OCI-LY7 (cell line): ENCODE data around the gene NAPB. TPM values are rescaled to one million over a fixed set of nuclear protein-coding genes. Genes with fewer than 3 reads are reported as not detected.

Experiments
- BruUV-seq: library from RNA; stranded (reverse); fragments of 400-500 nt; replicated peaks from 2 replicates; lab custom pipeline; 2021; lab: Mats Ljungman, UMichigan
- CTCF ChIA-PET: fragments of 300-600 bp; sonication (Branson Sonifier 250); formaldehyde crosslinking; loops from one replicate; lab custom pipeline; 2022; ENCODE audit warnings: antibody characterized with exemption; ENCODE audit not compliant: unreplicated experiment; lab: Charles Lee
- POLR2A ChIA-PET: fragments of 300-600 bp; sonication (Branson Sonifier 250); formaldehyde crosslinking; loops from one replicate; lab custom pipeline; 2022; ENCODE audit warnings: antibody characterized with exemption; lab: Charles Lee
- DNase-seq: peaks from one replicate; pipeline ENCODE4 v3.0.0-alpha.2; 2015; ENCODE audit warnings: low spot score
- H2AFZ ChIP-seq: fragments of 200-600 bp; sonication (generic), shearing (Covaris generic); 2 replicates; pipeline ENCODE4 v1.6.1; 2014; ENCODE audit warnings: mild to moderate bottlenecking, antibody characterized with exemption, low read length, moderate library complexity
- H3K27ac ChIP-seq: fragments of 200-600 bp; sonication (generic); 2 replicates; pipeline ENCODE4 v1.5.1; 2014; ENCODE audit warnings: mixed run types, low read depth, mild to moderate bottlenecking, moderate library complexity, low read length, inconsistent platforms; ENCODE audit not compliant: poor library complexity, severe bottlenecking
- H3K36me3 ChIP-seq: fragments of 200-600 bp; sonication (generic); 2 replicates; pipeline ENCODE4 v1.6.1; 2014; ENCODE audit warnings: mild to moderate bottlenecking, antibody characterized with exemption, low read length, moderate library complexity, mixed read lengths; ENCODE audit not compliant: insufficient read depth
- H3K4me1 ChIP-seq: fragments of 200-600 bp; sonication (generic); 2 replicates; pipeline ENCODE4 v1.5.1; 2014; ENCODE audit warnings: mild to moderate bottlenecking, low read length; ENCODE audit not compliant: insufficient read depth, poor library complexity, severe bottlenecking
- H3K4me2 ChIP-seq: fragments of 200-600 bp; sonication (generic); 2 replicates; pipeline ENCODE4 v1.6.1; 2014; ENCODE audit warnings: mild to moderate bottlenecking, low read length
- H3K4me3 ChIP-seq: fragments of 200-600 bp; sonication (generic); 2 replicates; pipeline ENCODE4 v1.5.1; 2014; ENCODE audit warnings: mild to moderate bottlenecking, low read depth, low read length; ENCODE audit not compliant: poor library complexity, severe bottlenecking
- H3K79me2 ChIP-seq: fragments of 200-600 bp; sonication (generic); 2 replicates; pipeline ENCODE4 v1.6.1; 2016; ENCODE audit warnings: low read depth, mild to moderate bottlenecking, low read length, moderate library complexity, mixed read lengths; ENCODE audit not compliant: insufficient read depth
- H3K9me2 ChIP-seq: fragments of 200-600 bp; sonication (generic); 2 replicates; pipeline ENCODE4 v1.6.1; 2016; ENCODE audit warnings: mild to moderate bottlenecking, low read length, mixed read lengths; ENCODE audit not compliant: insufficient read depth
- H3K9me3 ChIP-seq: fragments of 200-600 bp; sonication (generic); 2 replicates; pipeline ENCODE4 v1.6.1; 2014; ENCODE audit warnings: mild to moderate bottlenecking, mixed run types, low read length, mixed read lengths
- H4K20me1 ChIP-seq: fragments of 200-600 bp; sonication (generic); 2 replicates; pipeline ENCODE4 v1.6.1; 2014; ENCODE audit warnings: mild to moderate bottlenecking, antibody characterized with exemption, low read length, moderate library complexity, mixed read lengths; ENCODE audit not compliant: insufficient read depth
- CTCF ChIP-seq: fragments of 200-600 bp; sonication (generic); conservative IDR thresholded peaks from 2 replicates; pipeline ENCODE4 v1.5.1; 2014; ENCODE audit warnings: mild to moderate bottlenecking, antibody characterized with exemption, low read length, moderate library complexity, mixed read lengths
- EZH2phosphoT487 ChIP-seq: fragments of 200-600 bp; sonication (generic); IDR thresholded peaks from 2 replicates; pipeline ENCODE4 v1.6.1; 2018; ENCODE audit warnings: low read depth, borderline replicate concordance, mild to moderate bottlenecking, mixed run types, antibody characterized with exemption, low read length, moderate library complexity, mixed read lengths
- intact Hi-C: fragments of 100-400 bp; cut with micrococcal nuclease; formaldehyde crosslinking; loops from one replicate; pipeline ENCODE4 v1.10.0; 2022; ENCODE audit not compliant: unreplicated experiment
- total RNA-seq, 2 experiments: library from RNA; depleted of rRNA in 1 of 2; stranded (reverse); fragments of >200 nt in 1 of 2; shearing (Covaris generic) in 1 of 2; gene quantifications; 2 replicates each; pipeline ENCODE4 v1.2.3, GENCODE V29; 2014 to 2022

Gene NAPB
- total RNA-seq, 2 experiments from 2014 or later, result 9.3 to 12.1 TPM

- no peak for DNase-seq
- TF ChIP-seq EZH2phosphoT487 (no peak), CTCF (no peak)
- H3K4me3 ChIP-seq, result no peak overlapping the region
- H3K9me3 ChIP-seq, result no peaks in the 10 kb centered on the region
- no peaks in the 10 kb centered on the region for H3K9me2 ChIP-seq
- no peak overlapping the region for H2AFZ ChIP-seq
- H3K4me1 ChIP-seq, result peaks cover 8% of the 10 kb centered on the region
- intact Hi-C loops, result no loop called here
- no peaks in the 10 kb centered on the region for H3K79me2 ChIP-seq
- POLR2A ChIA-PET, result no interaction called here
- no peaks in the 10 kb centered on the region for H4K20me1 ChIP-seq
- CTCF ChIA-PET, result no interaction called here
- H3K27ac ChIP-seq, result no peak overlapping the region
- H3K36me3 ChIP-seq, result no peaks in the 10 kb centered on the region
- no TSS peak for BruUV-seq
- no peak overlapping the region for H3K4me2 ChIP-seq
These were observed 87.2 kb downstream of the NAPB start for GRCh38 chr20:23334111-23334510.

GRCh38 chr20:23332467-23332866, 88.8 kb downstream of the NAPB start:
- Histone ChIP-seq H3K4me1 (peaks cover 8% of the 10 kb centered on the region), H3K4me3 (no peak overlapping the region), H3K36me3 (no peaks in the 10 kb centered on the region), H3K9me3 (no peaks in the 10 kb centered on the region), H2AFZ (no peak overlapping the region), H3K9me2 (no peaks in the 10 kb centered on the region), H3K4me2 (no peak overlapping the region), H3K79me2 (no peaks in the 10 kb centered on the region), H4K20me1 (no peaks in the 10 kb centered on the region), H3K27ac (no peak overlapping the region)
- CTCF ChIA-PET, result no interaction called here
- TF ChIP-seq CTCF (no peak), EZH2phosphoT487 (no peak)
- no TSS peak for BruUV-seq
- intact Hi-C loops, result no loop called here
- POLR2A ChIA-PET, result interaction anchor here (0.6 to 0.7 kb wide), 2 partner anchors 638 to 1914 kb away, joined by 3 read pairs; no protein-coding TSS in a partner anchor
- DNase-seq, result no peak

GRCh38 chr20:23331450-23332350, 89.6 kb downstream of the NAPB start:
- H3K4me2 ChIP-seq, result no peak overlapping the region

More at GRCh38 chr20:23331450-23332350, 89.6 kb downstream of the NAPB start:
- no peaks in the 10 kb centered on the region for H3K9me3 ChIP-seq
- H3K27ac ChIP-seq, result no peak overlapping the region
- TF ChIP-seq EZH2phosphoT487 (no peak), CTCF (no peak)
- ChIA-PET CTCF (no interaction called here), POLR2A (interaction anchor here (0.6 to 0.7 kb wide), 2 partner anchors 637 to 1915 kb away, joined by 3 read pairs; no protein-coding TSS in a partner anchor)
- BruUV-seq, result no TSS peak
- intact Hi-C loops, result no loop called here
- H3K79me2 ChIP-seq, result no peaks in the 10 kb centered on the region
- no peaks in the 10 kb centered on the region for H4K20me1 ChIP-seq
- no peaks in the 10 kb centered on the region for H3K36me3 ChIP-seq
- peaks cover 8% of the 10 kb centered on the region for H3K4me1 ChIP-seq
- no peak for DNase-seq
- no peaks in the 10 kb centered on the region for H3K9me2 ChIP-seq
- no peak overlapping the region for H2AFZ ChIP-seq
- no peak overlapping the region for H3K4me3 ChIP-seq
